HG02970 (cell line): ENCODE data around the gene GTF3C4.

Source experiments
- ATAC-seq: cut with Tn5 transposase; IDR thresholded peaks from one replicate; pipeline ENCODE4 v1.9.1; 2021; ENCODE audit warnings: mild to moderate bottlenecking, moderate library complexity, moderate number of reproducible peaks; ENCODE audit not compliant: unreplicated experiment, low FRiP score

GTF3C4 gene

DNA sequence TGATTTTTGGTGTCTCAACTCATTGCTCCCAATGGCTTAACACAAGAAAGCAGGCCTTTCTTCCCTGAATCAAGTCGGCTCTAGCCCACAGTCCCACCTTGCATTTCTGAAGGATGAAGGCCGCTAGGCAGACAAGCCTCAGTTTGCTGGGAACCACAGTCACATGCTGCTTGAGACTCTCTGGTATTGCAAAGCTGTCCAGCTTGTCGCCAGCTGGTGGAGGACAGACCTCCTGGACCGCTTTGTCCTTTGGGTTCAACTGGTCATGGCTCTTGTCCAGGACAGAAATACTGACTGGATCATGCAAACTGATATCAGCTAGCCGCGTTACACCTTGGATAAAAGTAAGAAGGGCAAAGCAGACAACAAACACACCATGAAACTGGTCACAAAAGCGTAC lies 23.5 kb upstream of the GTF3C4 start:
- ATAC-seq: no peak

DNA sequence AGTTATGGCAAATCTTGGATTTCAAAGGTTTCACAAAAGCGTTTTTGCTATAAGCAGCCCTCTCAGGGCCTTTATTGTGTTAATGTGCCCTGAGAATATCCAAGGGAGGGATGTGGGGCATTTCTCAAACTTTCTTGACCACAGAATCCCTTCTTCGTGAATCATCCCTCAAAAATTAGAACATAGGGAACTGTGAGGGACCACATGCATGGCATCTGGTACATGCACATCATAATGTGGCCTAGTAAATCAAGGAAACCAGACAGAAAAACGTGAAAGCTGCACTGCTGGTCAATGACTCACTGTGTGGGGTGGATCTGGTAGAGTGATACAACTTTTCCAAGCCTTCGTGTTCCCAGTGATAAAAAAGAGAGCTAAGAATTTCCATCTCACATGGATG lies 22.9 kb upstream of the GTF3C4 start:
- ATAC-seq: no peak

DNA sequence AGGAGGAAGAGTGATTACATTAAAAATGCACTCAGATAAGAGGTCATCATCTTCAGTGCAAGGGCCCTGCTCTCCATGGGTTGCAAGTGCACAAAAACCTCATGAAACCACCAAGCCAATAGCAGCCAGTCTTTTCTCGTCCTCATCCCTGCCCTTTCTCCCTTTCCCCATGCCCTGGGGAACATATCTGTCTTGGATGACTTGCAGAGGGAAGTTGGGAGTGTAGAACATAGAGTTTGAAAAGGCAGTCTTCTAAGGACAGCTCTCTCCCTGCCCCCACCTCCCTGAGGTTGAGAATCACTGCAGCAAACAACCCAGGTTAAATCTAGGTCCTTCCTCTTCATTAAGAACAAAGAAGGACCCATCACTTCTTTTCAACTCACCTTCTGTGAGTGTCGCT lies 22.5 kb upstream of the GTF3C4 start:
- ATAC-seq: no peak

DNA sequence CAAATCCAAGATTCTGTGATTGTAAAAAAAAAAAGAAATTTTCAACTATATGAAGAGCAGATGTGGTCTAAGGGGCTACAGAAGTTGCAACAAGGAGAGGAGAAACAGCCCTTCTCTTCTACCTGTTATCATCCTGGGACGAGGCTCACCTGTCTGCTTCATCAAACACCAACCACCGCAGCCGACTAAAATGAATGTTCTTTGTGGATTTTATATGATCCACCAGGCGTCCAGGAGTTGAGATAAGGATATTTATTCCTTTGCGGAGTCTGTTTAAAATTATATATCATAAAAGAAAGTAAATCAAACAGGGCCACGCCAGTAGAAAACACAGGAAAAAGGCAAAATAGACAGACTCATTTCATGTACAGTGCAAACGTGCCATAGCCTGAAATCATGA lies 22.0 kb upstream of the GTF3C4 start:
- no peak for ATAC-seq

DNA sequence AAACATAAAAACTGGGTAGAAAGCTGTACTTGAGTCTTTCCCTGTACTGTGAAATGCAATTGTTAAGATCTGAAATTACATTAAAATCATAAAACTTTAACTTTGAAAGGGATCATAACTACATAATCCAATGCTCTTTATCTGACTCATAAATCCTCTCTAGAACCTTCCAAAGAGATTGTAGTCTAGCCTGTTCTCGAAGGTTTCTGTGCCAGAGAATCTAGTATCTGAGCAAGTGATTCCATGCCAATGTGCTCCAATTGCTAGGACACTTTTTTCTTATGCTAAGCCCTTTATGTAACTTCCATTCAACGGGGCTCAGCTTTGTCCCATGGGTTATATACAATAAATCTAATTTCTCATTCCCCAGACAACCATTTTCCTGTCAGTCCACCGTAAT lies 21.6 kb upstream of the GTF3C4 start:
- ATAC-seq: no peak

DNA sequence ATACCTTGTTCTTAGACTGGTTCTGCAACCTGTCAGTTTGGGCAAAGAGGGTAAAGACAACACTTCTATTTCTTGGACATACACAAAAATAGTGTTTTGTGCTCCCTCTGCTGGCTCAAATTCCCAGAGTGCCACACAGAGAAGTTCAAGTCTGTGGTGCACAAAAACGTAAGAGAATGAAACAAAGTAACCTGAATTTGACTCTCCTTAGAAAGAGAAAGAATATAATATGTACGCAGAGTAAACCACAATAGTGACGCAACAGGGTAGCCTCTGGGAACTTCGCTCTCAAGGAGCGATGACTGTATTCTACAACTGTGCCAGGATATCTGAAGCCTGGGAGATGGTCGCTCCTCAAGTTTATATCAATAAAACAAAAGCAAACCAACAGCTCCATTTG lies 19.0 kb upstream of the GTF3C4 start:
- ATAC-seq: no peak

DNA sequence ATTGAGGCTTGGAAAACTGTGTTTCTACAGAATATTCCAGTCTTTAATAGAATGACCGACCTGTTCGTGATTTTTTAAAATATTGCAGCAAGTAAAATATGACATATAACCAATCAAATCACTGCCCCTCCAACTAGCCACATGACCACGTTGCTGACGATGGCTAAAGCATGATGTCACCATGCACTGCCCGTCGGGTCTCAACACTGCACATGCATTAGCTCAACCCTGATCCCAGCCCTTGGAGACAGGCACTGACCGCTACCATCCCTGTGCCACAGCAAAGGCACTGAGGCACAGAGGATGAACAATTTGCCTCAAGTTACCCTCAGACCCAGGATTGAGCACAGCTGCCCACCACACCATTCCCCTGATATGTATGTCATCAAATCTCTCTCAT lies 14.0 kb upstream of the GTF3C4 start:
- no peak for ATAC-seq

DNA sequence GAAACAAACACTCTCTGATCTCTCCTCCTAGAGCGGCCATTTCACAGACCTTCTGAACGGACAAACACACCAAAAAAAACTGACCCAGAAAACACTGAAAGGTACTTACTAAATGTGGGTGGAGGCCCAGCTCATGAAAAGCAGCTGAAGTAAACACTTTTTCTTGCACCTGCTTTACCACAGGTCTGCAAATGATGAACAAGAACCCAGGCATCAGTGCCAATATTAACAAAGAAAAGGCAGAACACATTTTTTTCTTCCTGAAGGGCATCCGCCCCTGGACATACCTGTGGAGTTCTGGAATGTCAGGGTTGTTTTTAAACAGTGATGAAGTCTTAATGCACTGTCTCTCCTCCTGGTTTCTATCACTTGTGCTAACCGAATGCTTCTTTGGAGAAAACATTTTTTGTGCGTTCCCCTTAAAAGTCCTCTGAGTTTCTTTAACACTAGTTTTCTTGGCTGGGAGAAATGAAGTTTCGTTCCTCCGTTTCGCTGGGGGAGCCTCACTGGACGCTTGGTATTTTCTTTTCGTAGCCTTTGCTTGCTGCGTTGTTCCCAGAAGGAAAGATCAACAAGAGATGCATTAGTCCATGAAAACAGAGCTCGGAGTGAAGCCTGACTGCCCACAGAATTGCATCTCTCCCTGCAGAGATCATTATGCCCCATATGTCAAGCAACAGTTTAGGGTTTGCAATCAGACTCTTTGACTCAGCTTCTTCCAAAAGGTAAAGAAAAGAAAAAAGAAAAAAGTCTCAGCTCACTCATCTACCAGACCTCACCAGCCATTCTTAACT lies 7.9 kb upstream of the GTF3C4 start:
- ATAC-seq: no peak

DNA sequence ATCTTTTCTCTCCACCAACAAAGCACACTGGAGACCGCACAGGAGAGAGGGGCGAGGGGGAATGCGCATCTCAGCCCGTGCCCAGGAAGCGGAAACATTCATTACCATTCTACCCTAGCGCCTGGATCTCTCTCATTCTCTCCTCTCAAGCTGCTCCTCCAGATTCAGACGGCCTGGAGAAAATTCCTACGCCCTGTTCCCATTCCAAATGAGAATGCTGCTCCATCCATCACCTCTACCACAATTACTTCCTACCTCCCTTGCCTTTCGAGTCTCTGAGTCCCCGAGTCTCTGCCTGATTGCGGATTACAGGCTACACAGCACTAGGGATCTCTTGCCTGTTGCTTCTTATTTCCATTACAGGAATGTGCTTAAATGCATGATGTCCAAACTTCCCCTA lies 7.1 kb upstream of the GTF3C4 start:
- ATAC-seq: no peak

DNA sequence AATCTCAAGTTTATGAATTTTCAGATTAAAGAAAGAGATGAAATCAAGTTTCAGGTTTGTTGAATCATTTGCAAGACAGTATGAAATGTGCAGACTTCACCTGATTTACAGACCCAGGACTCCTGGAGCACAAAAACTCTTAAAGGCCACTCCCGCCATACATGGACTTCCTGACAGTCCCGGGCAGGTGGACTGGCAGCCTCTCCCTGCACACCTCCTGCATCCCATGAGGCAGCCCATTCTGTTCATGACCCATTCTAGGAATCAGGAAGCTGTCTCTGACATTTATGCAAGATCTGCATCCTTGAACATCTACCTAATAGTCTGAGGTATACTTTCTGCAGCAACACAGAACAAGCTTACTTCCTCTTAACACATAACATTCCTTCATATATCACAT lies 6.4 kb upstream of the GTF3C4 start:
- no peak for ATAC-seq

DNA sequence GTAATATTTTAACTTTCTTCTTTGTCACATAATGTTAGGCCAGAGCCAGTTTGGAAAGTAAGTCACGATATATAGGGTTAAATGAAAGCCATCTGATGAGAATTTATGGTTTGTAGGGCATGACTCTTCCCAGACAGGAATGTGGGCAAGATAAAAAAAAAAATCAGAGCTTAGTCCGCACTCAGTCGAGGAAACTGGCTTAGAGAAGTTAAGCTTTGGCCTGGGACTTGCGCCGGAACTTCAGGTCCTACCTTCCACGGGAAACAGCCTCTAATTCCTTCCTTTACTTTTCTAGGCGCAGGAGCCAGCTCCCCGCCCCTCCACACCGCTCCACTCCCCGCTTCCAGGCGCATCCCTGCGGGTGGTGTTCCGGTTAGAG lies 956 bp upstream of the GTF3C4 start:
- no peak for ATAC-seq

DNA sequence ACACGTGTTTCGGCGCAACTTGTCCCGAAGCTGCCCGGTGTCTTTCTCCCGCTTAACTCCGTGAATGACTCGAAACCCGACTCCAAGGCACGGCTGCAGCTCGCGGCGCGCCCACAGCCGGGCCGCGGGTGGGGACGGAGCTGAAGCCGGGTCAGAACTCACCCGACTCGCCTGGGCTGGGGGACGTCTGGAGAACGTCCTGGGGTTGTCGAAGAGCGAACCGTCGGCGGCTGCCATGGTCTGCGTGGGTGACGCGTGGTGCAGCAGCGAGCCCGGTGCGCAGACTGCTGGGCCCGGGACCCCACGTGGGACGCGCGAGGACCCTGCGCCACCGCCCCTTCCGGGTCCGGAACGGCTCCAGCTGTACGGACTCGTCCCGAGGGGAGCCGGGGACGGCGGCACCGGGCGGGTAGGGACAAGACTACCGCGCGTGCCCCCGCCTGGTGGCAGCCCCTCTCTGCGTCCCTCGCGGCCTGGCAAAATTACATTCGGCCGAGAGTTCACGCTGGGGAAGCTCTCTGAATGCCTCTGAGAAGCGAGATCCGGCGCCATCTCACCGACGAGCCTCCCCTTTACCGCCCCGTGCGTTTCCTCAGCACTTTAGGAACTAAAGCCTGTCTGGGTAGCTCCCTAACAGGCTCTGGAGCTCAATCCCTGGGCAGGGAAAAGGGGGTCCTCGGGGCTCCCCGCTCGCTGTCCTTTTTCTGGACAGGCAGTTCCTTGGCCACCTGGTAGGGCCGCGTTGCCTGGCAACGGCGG lies 387 bp upstream of the GTF3C4 start, which contains the start of gene DDX31:
Gene DDX31, minus strand, starts transcription at position 286 of the 759 bp plus-strand sequence. Its CDS starts 49 bp downstream, at position 237.
- ATAC-seq: peak; percentile 57

DNA sequence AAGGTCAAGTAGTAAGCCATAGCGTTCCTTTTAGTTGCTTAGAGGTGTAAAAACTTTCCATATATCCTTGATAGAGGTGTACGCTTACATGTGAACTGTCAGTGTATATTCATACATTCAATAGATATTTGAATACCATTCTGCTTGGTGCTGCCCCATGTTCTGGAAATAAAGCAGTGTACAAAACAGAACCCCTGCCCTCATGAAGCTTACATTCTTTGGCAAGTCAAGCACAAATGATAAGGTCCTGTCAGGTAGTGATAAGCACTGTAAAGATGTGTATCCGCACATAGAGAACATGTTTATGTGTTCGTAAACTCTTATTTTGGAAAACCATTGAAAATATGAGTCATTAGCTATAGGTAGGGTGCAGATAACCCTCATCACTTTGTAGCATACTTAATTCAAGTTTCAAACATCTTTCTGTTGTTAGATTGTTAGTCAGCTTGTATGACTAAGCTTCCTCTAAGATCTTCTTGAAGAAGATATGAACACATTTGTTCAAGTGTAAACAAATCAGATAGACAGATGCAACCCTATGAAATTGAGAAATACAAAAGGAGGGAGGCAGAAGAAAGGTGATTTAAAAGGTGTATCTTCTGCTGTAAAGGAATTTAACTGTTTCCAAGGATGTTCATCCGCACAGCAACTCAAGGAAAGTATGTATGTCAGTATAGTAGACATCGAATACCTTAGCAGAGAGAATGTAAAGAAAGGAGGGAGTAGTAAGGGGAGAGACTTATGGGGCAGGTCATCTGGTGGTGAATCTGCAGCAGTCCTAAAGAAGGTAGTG lies 1.6 kb downstream of the GTF3C4 start:
- no peak for ATAC-seq

DNA sequence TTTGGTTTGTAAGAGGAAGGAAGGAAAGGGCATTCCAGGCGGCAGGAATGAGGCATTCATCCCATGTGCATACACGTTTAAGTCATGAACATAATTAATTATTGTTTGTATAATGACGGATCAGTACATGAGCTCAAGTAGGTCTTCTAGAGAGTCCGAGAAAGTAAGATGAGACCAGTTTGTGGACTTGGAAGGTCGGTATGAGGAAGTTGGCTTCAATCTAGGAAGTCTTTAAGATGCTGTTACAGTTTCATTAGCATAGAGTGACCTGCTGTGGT lies 2.1 kb downstream of the GTF3C4 start:
- no peak for ATAC-seq

DNA sequence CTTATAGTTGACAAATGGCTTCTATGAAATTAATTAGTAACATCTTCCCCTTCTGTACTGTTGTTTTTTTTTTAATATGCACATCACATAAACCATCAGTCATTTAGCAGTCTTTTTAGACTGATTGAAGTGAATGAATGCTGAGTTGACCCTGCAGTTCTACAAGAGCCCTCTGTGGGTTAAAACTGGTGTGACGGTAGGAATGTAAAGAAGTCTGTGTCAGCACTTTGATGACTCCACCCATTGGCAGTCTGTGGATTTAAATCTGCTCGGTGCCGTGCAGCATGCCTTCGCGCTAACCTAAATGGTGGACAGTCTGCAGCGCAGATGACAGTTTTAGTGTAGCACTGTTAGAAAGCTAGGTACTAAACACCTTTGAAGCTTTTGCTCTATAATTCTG lies 3.1 kb downstream of the GTF3C4 start:
- ATAC-seq: no peak

DNA sequence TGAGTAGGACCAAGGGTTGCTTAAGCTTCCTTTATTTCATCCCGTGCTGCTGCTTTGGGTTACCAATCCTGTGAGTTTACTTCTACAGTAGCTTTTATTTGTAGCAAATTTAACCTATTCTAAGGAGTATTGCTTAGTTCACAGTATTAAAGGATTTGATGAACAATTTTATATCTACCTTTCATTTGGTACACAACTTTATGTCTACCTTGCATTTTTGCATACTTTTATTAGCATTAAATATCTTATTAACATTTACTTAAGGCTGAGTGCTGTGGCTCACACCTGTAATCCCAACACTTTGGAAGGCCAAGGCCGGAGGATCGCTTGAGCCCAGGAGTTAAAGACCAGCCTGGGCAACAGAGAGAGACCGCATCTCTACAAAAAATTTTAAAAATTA lies 4.2 kb downstream of the GTF3C4 start:
- ATAC-seq: no peak

DNA sequence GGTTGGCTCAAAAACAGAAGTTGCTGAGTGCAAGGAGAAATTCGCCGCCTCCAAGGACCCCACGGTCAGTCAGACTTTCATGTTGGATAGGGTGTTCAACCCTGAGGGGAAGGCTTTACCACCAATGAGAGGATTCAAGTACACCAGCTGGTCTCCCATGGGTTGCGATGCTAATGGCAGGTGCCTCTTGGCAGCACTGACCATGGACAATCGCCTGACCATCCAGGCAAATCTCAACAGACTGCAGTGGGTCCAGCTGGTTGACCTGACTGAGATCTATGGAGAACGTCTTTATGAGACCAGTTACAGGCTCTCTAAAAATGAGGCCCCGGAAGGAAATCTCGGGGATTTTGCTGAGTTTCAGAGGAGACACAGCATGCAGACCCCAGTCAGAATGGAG lies 7.7 kb downstream of the GTF3C4 start:
- ATAC-seq: no peak

DNA sequence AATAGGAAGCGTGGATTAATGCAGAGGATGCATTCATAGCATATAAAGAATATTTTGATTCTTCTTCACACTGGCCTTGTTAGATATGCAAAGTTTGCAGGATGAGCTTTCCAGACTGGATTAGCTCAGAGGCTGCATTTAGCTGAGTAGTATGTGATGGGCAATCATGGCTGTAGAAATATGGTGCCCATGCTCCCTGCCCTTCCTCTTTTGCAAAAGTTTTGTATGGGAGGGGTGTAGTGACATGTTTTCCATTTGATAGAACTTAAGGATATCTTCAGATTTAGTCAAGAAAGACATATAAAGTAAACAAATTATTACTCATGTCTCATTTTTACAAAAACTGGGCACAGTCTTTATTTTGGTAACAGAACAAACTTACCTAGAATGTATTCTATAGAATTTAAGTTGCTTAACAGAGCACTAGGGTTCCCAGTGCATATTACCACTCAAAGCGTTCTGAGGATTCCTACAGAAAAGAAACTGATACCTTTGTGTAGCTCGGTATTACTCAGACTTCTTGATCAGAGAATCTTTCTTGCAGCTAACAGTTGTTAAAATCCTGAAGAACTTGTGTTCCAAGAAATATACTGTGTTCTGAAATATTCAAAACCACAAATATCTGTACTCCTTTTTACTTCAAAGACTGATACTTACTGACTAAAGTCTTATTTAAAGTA lies 9.8 kb downstream of the GTF3C4 start:
- no peak for ATAC-seq

DNA sequence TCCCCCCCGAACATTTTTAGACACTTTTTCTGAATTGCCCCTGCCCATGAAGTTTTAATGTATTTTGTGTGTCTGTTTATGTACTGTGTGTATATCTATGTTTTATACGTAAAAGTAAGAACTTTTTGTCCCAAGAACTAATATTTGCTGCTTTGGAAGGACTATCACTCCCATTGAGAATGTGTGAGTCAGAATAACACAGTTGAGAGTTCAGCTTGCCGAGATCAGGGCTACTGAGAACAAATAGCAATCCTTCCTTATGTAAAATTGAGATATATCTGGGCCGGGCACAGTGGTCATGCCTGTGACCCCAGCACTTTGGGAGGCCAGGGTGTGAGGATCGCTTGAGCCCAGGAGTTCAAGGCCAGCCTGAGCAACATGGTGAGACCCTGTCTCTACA lies 11.3 kb downstream of the GTF3C4 start:
- ATAC-seq: no peak

DNA sequence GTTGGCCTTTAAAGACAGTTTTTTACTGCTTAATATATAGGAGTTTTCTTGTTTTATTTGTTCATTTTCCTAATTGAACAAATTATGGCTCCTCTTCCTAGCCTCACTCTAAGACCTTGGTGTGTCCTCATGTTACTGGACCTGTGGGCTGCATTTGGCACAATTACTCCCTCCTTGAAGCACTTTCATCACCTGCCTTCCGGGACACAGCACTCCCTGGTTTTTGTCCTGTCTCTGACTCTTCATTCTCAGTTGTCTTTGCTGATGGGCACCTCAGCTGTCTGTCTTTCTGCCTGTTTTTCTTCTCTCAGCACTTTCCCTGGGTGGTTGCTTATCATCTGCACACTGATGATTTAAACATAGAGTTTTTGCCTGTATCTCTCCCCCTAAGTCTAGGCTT lies 13.6 kb downstream of the GTF3C4 start:
- ATAC-seq: no peak

DNA sequence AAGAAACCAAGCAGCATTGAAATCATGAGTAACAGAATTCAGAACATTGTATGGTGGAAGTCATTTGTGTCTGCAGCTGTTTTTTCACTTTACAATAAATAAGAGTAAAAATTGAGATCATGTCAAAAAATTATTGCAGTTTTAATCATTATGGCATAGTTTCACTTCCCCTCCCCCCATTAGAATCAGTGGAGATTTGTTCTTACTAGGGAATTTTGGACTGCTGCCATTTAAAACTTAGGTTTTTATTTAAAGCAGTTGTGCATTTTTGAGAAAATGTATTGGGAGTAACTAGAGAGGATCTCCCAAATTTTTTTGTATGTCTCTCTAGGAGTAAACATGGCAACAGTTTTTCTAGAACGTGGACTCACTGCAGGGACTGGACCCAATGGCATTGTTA lies 20.4 kb downstream of the GTF3C4 start:
- ATAC-seq: no peak
